Peyer's patch (tissue), 4 donors: ENCODE measurements around the gene PDHX.

Source experiments
- CTCF ChIP-seq, 6 experiments: fragments of 450-650 bp in 4 of 6; fragments of 200-600 bp in 2 of 6; sonication (generic) in 1 of 6; IDR thresholded peaks; one replicate each; pipeline ENCODE4 v1.5.1; 2017 to 2019; ENCODE audit warnings: antibody characterized with exemption in 6 of 6, mild to moderate bottlenecking in 3 of 6, moderate library complexity in 1 of 6
- POLR2A ChIP-seq, 2 donors: fragments of 450-650 bp; IDR thresholded peaks; one replicate each; pipeline ENCODE4 v1.5.1; 2017; ENCODE audit warnings: antibody characterized with exemption in 2 of 2, mild to moderate bottlenecking in 2 of 2, moderate library complexity in 2 of 2

- no peak for TF ChIP-seq POLR2A (IDR thresholded peaks at IDR 0.05)
- TF ChIP-seq CTCF (IDR thresholded peaks at IDR 0.05): peak in 1 of 6 experiments; percentile 4
Measured at GRCh38 chr11:35009191-35009943, 92.9 kb downstream of the PDHX start.
